ENCODE measurements around the gene CD160. TPM values are rescaled to one million over a fixed set of nuclear protein-coding genes. Genes with fewer than 3 reads are reported as not detected.

The CD160 gene
- total and polyA plus RNA-seq, 9 donors, result 0.10 to 1.9 (median 0.20) TPM; not detected in 4

Other genes with a start within 250 kb of the CD160 start
- 10 to 100 TPM; 13.5 to 23.1 (median 18.9) TPM for gene GPR89A, start 111.5 kb upstream of the CD160 start, total RNA-seq
- gene GPR89A, start 111.5 kb upstream of the CD160 start, polyA plus RNA-seq, result 10 to 100 TPM; 12.5 to 21.5 TPM
- 1 to 10 TPM in 1 of 7 donors, under 1 TPM in 4, not detected in 2; 0.36 to 2.0 (median 0.83) TPM for gene PDZK1, start 12.1 kb upstream of the CD160 start, total RNA-seq
- gene PDZK1, start 12.1 kb upstream of the CD160 start, polyA plus RNA-seq, result 10 to 100 TPM in 1 of 2 donors, under 1 TPM in 1; 0.21 to 13.4 TPM
- 10 to 100 TPM in 6 of 7 donors, 1 to 10 TPM in 1; 9.9 to 15.5 (median 12.2) TPM for gene RNF115, start 104.6 kb downstream of the CD160 start, total RNA-seq
- 10 to 100 TPM in 1 of 2 donors, 1 to 10 TPM in 1; 7.8 to 27.9 TPM for gene RNF115, start 104.6 kb downstream of the CD160 start, polyA plus RNA-seq
- 10 to 100 TPM; 25.8 to 32.5 (median 27.0) TPM for gene POLR3C, start 104.7 kb downstream of the CD160 start, total RNA-seq
- 10 to 100 TPM; 21.1 to 41.9 TPM for gene POLR3C, start 104.7 kb downstream of the CD160 start, polyA plus RNA-seq
- 1 to 10 TPM; 2.3 to 5.1 (median 2.9) TPM for gene NUDT17, start 126.1 kb downstream of the CD160 start, total RNA-seq
- 1 to 10 TPM; 3.9 to 4.8 TPM for gene NUDT17, start 126.1 kb downstream of the CD160 start, polyA plus RNA-seq
- gene PIAS3, start 139.6 kb downstream of the CD160 start, total RNA-seq, result 10 to 100 TPM; 22.9 to 64.1 (median 40.1) TPM
- gene PIAS3, start 139.6 kb downstream of the CD160 start, polyA plus RNA-seq, result 10 to 100 TPM; 30.5 to 33.8 TPM
- 1 to 10 TPM; 2.1 to 6.5 (median 3.0) TPM for gene ANKRD35, start 166.4 kb downstream of the CD160 start, total RNA-seq
- 1 to 10 TPM; 2.6 to 2.8 TPM for gene ANKRD35, start 166.4 kb downstream of the CD160 start, polyA plus RNA-seq
- 1 to 10 TPM; 1.5 to 4.8 (median 2.8) TPM for gene ITGA10, start 190.6 kb downstream of the CD160 start, total RNA-seq
- 1 to 10 TPM; 2.5 to 4.5 TPM for gene ITGA10, start 190.6 kb downstream of the CD160 start, polyA plus RNA-seq
- gene PEX11B, start 199.2 kb downstream of the CD160 start, total RNA-seq, result 10 to 100 TPM; 18.2 to 30.3 (median 26.9) TPM
- gene PEX11B, start 199.2 kb downstream of the CD160 start, polyA plus RNA-seq, result 10 to 100 TPM; 22.1 to 44.4 TPM
- gene RBM8A, start 208.0 kb downstream of the CD160 start, total RNA-seq, result 100 to 1,000 TPM in 6 of 7 donors, 10 to 100 TPM in 1; 84.4 to 127 (median 113) TPM
- gene RBM8A, start 208.0 kb downstream of the CD160 start, polyA plus RNA-seq, result 100 to 1,000 TPM in 1 of 2 donors, 10 to 100 TPM in 1; 91.6 to 101 TPM
- 100 to 1,000 TPM in 1 of 7 donors, 10 to 100 TPM in 6; 37.9 to 102 (median 73.9) TPM for gene LIX1L, start 238.5 kb downstream of the CD160 start, total RNA-seq
- 10 to 100 TPM; 28.7 to 52.6 TPM for gene LIX1L, start 238.5 kb downstream of the CD160 start, polyA plus RNA-seq
- 1 to 10 TPM in 6 of 7 donors, under 1 TPM in 1; 0.48 to 5.2 (median 3.1) TPM for gene ANKRD34A, start 245.1 kb downstream of the CD160 start, total RNA-seq
- gene ANKRD34A, start 245.1 kb downstream of the CD160 start, polyA plus RNA-seq, result under 1 TPM; 0.50 to 0.62 TPM
- 10 to 100 TPM; 16.7 to 27.9 (median 23.4) TPM for gene POLR3GL, start 245.2 kb downstream of the CD160 start, total RNA-seq
- 10 to 100 TPM; 40.6 to 51.4 TPM for gene POLR3GL, start 245.2 kb downstream of the CD160 start, polyA plus RNA-seq

Measured in ovary (tissue), 9 donors.